K562 (cell line): ENCODE results near the gene COL25A1. TPM values are rescaled to one million over a fixed set of nuclear protein-coding genes. Genes with fewer than 3 reads are reported as not detected.

ENCODE experiments used
- ATF1 ChIP-seq, 2 experiments: fragments of 450-650 bp in 1 of 2; IDR thresholded peaks; 2 replicates each; pipeline ENCODE4 v1.6.1; 2016; ENCODE audit warnings: missing compliant biosample characterization in 1 of 2, missing genetic modification characterization in 1 of 2
- CBFB ChIP-seq: sonication (generic); formaldehyde crosslinking; IDR thresholded peaks from 2 replicates; pipeline ENCODE4 v1.4.0; 2020; ENCODE audit warnings: mild to moderate bottlenecking, missing genetic modification reagents
- E2F3 ChIP-seq: fragments of 250-450 bp; sonication (Bioruptor Pico); IDR thresholded peaks from 2 replicates; pipeline ENCODE4 v1.4.0; 2020; ENCODE audit warnings: mild to moderate bottlenecking
- GTF2E2 ChIP-seq: fragments of 200-800 bp; sonication (Bioruptor generic); IDR thresholded peaks from 2 replicates; pipeline ENCODE4 v1.6.1; 2016; ENCODE audit warnings: missing genetic modification characterization, missing compliant biosample characterization
- HNRNPLL ChIP-seq: fragments of 200-400 bp; formaldehyde crosslinking; IDR thresholded peaks from 2 replicates; pipeline ENCODE4 v1.6.1; 2017; ENCODE audit warnings: low read length, low read depth, mild to moderate bottlenecking; ENCODE audit not compliant: poor library complexity, severe bottlenecking
- KAT2B ChIP-seq: IDR thresholded peaks from one replicate; pipeline ENCODE4 v1.6.1; 2012; ENCODE audit warnings: low read depth, mild to moderate bottlenecking, control low read depth, inconsistent platforms, low read length, moderate library complexity
- MBD2 ChIP-seq: sonication (generic); IDR thresholded peaks from 2 replicates; pipeline ENCODE4 v1.6.1; 2016; ENCODE audit warnings: low read depth, borderline replicate concordance
- MCM3 ChIP-seq: fragments of 450-650 bp; IDR thresholded peaks from 2 replicates; pipeline ENCODE4 v1.6.1; 2016
- MECOM ChIP-seq: fragments of 250-450 bp; sonication (Bioruptor Pico); IDR thresholded peaks from 2 replicates; pipeline ENCODE4 v1.8.0; 2022; ENCODE audit warnings: inconsistent platforms
- NRF1 ChIP-seq, 2 experiments: fragments of 450-650 bp; IDR thresholded peaks in 1 of 2; conservative IDR thresholded peaks in 1 of 2; 2 replicates each; pipeline ENCODE4 v1.6.1; 2014; ENCODE audit warnings: mild to moderate bottlenecking in 2 of 2
- PCBP2 ChIP-seq: fragments of 200-400 bp; formaldehyde crosslinking; IDR thresholded peaks from 2 replicates; pipeline ENCODE4 v1.6.1; 2018; ENCODE audit warnings: low read length, low read depth, mild to moderate bottlenecking, moderate library complexity; ENCODE audit not compliant: poor library complexity, severe bottlenecking
- PHF8 ChIP-seq: fragments of 200-600 bp; sonication (generic); IDR thresholded peaks from 2 replicates; pipeline ENCODE4 v1.6.1; 2012; ENCODE audit warnings: mixed run types, mild to moderate bottlenecking, inconsistent platforms, low read length, moderate library complexity, borderline replicate concordance
- PML ChIP-seq: IDR thresholded peaks from 2 replicates; pipeline ENCODE4 v1.6.1; 2012; ENCODE audit warnings: low read length, inconsistent platforms
- SNRNP70 ChIP-seq: fragments of 200-400 bp; formaldehyde crosslinking; optimal IDR thresholded peaks from 2 replicates; pipeline ENCODE3; 2017; ENCODE audit warnings: low read depth, low read length
- SRSF9 ChIP-seq: fragments of 200-400 bp; formaldehyde crosslinking; IDR thresholded peaks from 2 replicates; pipeline ENCODE4 v1.6.1; 2017; ENCODE audit warnings: low read depth, low read length, borderline replicate concordance
- STAT6 ChIP-seq: sonication (generic); formaldehyde crosslinking; IDR thresholded peaks from 2 replicates; pipeline ENCODE4 v1.8.1; 2023; ENCODE audit warnings: mild to moderate bottlenecking, missing genetic modification reagents
- XRCC5 ChIP-seq: fragments of 200-400 bp; formaldehyde crosslinking; IDR thresholded peaks from 2 replicates; pipeline ENCODE4 v1.6.1; 2017; ENCODE audit warnings: low read depth, mild to moderate bottlenecking, low read length
- YBX1 ChIP-seq: fragments of 450-650 bp; IDR thresholded peaks from 2 replicates; pipeline ENCODE4 v1.7.1; 2016; ENCODE audit warnings: mild to moderate bottlenecking
- ZBTB17 ChIP-seq: fragments of 450-650 bp; formaldehyde crosslinking; IDR thresholded peaks from 2 replicates; pipeline ENCODE4 v1.4.0; 2020; ENCODE audit warnings: mild to moderate bottlenecking
- ZNF77 ChIP-seq: fragments of 250-450 bp; sonication (Bioruptor Pico); IDR thresholded peaks from 2 replicates; pipeline ENCODE4 v1.5.0; 2020
- polyA plus RNA-seq, 8 experiments: library from polyadenylated mRNA; depleted of rRNA in 4 of 8; stranded (reverse) in 5 of 8; unstranded in 3 of 8; fragments of >200 nt; fragmentation: Nextera tagmentation in 2 of 8; fragmentation: Illumina TruSeq in 1 of 8; extraction: Ambion mirVana in 2 of 8; extraction: Trizol in 1 of 8; gene quantifications; 2 replicates each; pipeline versions ENCODE4 v1.2.1 to v1.2.3, GENCODE V29; 2011 to 2014; ENCODE audit warnings: inconsistent platforms in 1 of 8, missing spikeins in 1 of 8
- total RNA-seq, 7 experiments: library from RNA; depleted of rRNA in 6 of 7; stranded (reverse); fragments of >200 nt in 6 of 7; fragmentation: Illumina TruSeq in 2 of 7; extraction: Trizol in 2 of 7; gene quantifications; 2 replicates each; pipeline versions ENCODE4 v1.2.1 to v1.2.3, GENCODE V29; 2011 to 2021; ENCODE audit warnings: low replicate concordance in 1 of 7
- TF ChIP-seq, protein P1 (sequence below): sonication (generic); formaldehyde crosslinking; IDR thresholded peaks from 2 replicates; pipeline ENCODE4 v1.8.0; 2022; ENCODE audit warnings: missing genetic modification reagents, mild to moderate bottlenecking, borderline replicate concordance
- TF ChIP-seq, protein P2 (sequence below): sonication (generic); formaldehyde crosslinking; IDR thresholded peaks from 2 replicates; pipeline ENCODE4 v1.4.0; 2020; ENCODE audit warnings: mild to moderate bottlenecking, missing genetic modification reagents

COL25A1 gene
- total and polyA plus RNA-seq, 9 of the 15 experiments (the other 6 are each of a cell fraction or from before 2014, with no cell fraction given) = 0.03 to 0.62 (median 0.27) TPM

DNA sequence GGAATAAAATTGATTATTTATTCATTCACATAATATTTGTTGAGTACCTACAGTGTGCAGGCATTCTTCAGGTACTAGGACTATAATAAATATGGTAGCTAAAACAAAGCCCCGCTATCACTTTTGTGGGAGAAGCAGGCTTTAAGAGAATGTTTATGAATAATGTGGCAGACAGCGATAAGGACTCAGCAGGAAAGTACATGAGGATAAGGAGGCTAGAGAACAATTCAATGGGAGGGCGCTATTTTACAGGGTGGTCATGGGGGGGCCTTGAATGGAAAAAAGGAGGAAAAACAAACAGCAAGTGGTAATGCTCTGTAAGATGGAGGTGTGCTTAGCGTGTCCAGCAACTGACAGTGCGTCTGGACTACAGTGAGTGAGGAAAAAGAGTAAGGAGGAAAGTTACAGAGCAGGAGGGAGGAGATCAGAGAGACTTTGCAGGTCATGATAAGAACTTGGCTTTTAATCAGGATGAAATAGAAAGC is 275.4 kb downstream of the COL25A1 start (continued):
- TF ChIP-seq, protein P1, sequence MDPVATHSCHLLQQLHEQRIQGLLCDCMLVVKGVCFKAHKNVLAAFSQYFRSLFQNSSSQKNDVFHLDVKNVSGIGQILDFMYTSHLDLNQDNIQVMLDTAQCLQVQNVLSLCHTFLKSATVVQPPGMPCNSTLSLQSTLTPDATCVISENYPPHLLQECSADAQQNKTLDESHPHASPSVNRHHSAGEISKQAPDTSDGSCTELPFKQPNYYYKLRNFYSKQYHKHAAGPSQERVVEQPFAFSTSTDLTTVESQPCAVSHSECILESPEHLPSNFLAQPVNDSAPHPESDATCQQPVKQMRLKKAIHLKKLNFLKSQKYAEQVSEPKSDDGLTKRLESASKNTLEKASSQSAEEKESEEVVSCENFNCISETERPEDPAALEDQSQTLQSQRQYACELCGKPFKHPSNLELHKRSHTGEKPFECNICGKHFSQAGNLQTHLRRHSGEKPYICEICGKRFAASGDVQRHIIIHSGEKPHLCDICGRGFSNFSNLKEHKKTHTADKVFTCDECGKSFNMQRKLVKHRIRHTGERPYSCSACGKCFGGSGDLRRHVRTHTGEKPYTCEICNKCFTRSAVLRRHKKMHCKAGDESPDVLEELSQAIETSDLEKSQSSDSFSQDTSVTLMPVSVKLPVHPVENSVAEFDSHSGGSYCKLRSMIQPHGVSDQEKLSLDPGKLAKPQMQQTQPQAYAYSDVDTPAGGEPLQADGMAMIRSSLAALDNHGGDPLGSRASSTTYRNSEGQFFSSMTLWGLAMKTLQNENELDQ (CRISPR knock-in tag) = no peak
- TF ChIP-seq PCBP2 (no peak), ZBTB17 (no peak), KAT2B (no peak), MBD2 (no peak), PML (peak; percentile 84), ATF1 (CRISPR knock-in tag; IDR thresholded peaks at IDR 0.05) (no peak), ATF1 (tag; IDR thresholded peaks at IDR 0.05) (no peak), E2F3 (CRISPR knock-in tag) (no peak), MECOM (CRISPR knock-in tag) (no peak), HNRNPLL (no peak), XRCC5 (no peak), SNRNP70 (no peak), MCM3 (no peak), ZNF77 (CRISPR knock-in tag) (no peak), YBX1 (no peak), CBFB (CRISPR knock-in tag) (no peak), NRF1 (conservative IDR thresholded peaks at IDR 0.05 in 1 of 2, IDR thresholded peaks at IDR 0.05 in 1 of 2) (no peak), GTF2E2 (tag) (no peak), SRSF9 (no peak), STAT6 (CRISPR knock-in tag) (no peak), PHF8 (no peak)
- TF ChIP-seq, protein P2, sequence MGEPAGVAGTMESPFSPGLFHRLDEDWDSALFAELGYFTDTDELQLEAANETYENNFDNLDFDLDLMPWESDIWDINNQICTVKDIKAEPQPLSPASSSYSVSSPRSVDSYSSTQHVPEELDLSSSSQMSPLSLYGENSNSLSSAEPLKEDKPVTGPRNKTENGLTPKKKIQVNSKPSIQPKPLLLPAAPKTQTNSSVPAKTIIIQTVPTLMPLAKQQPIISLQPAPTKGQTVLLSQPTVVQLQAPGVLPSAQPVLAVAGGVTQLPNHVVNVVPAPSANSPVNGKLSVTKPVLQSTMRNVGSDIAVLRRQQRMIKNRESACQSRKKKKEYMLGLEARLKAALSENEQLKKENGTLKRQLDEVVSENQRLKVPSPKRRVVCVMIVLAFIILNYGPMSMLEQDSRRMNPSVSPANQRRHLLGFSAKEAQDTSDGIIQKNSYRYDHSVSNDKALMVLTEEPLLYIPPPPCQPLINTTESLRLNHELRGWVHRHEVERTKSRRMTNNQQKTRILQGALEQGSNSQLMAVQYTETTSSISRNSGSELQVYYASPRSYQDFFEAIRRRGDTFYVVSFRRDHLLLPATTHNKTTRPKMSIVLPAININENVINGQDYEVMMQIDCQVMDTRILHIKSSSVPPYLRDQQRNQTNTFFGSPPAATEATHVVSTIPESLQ (CRISPR knock-in tag) = no peak
